K562 (cell line): Measurements from ENCODE around the gene TTC28. TPM values are rescaled to one million over a fixed set of nuclear protein-coding genes. Genes with fewer than 3 reads are reported as not detected.

Source experiments
- ATAC-seq: fragments of 200-7000 bp; cut with Tn5 transposase; 3 replicates; pipeline ENCODE4 v1.9.1; 2020; ENCODE audit warnings: moderate library complexity
- BruUV-seq: library from RNA; stranded (reverse); fragments of 400-500 nt; replicated peaks from 2 replicates; lab custom pipeline; 2021; lab: Mats Ljungman, UMichigan
- CTCF ChIA-PET: fragments of 300-600 bp; formaldehyde crosslinking; extraction: SDS; loops from one replicate; lab custom pipeline; 2021; ENCODE audit warnings: low intra/inter-chr PET ratio; lab: Yijun Ruan, JAX
- POLR2A ChIA-PET: fragments of 300-600, 350-650 bp; sonication (Branson Sonifier 250); formaldehyde crosslinking; extraction: SDS; loops from one replicate; lab custom pipeline; 2021; ENCODE audit warnings: antibody characterized with exemption, inconsistent platforms; lab: Yijun Ruan, JAX
- DNase-seq, 4 experiments: peaks; one replicate each; pipeline versions ENCODE4 v3.0.0 to v3.0.0-alpha.2; 2011 to 2018; ENCODE audit warnings: low spot score in 3 of 4, mixed read lengths in 3 of 4; ENCODE audit errors: extremely low read depth in 1 of 4
- FAIRE-seq: peaks from 2 replicates; lab custom pipeline; 2011; peaks lifted over from hg19 to GRCh38; lab: Jason Lieb, UNC
- H2AFZ ChIP-seq: 2 replicates; pipeline ENCODE4 v1.6.0; 2011; ENCODE audit warnings: low read depth, low read length, control low read depth, inconsistent platforms
- H3K27ac ChIP-seq: fragments of 200-600 bp; 3 replicates; pipeline ENCODE4 v1.8.0; 2011; ENCODE audit warnings: low read depth, mild to moderate bottlenecking, control low read depth, inconsistent platforms, low read length, moderate library complexity, mixed read lengths; ENCODE audit errors: extremely low read depth
- H3K27me3 ChIP-seq, 2 experiments: fragments of 300-600 bp in 1 of 2; 2 replicates in 1 of 2; 3 replicates in 1 of 2; pipeline versions ENCODE4 v1.6.0 to v1.8.0; 2011; ENCODE audit warnings: inconsistent platforms in 2 of 2, low read length in 2 of 2, mild to moderate bottlenecking in 1 of 2, mixed read lengths in 1 of 2, moderate library complexity in 1 of 2; ENCODE audit not compliant: control insufficient read depth in 2 of 2, insufficient read depth in 2 of 2
- H3K36me3 ChIP-seq: fragments of 300-600 bp; 3 replicates; pipeline ENCODE4 v1.8.0; 2011; ENCODE audit warnings: mild to moderate bottlenecking, low read length, inconsistent platforms; ENCODE audit not compliant: control insufficient read depth, insufficient read depth
- H3K4me1 ChIP-seq, 2 experiments: fragments of 200-600 bp in 1 of 2; replicated peaks in 1 of 2; 2 replicates in 1 of 2; 3 replicates in 1 of 2; pipeline versions ENCODE4 v1.5.1 to v1.8.0; 2011; ENCODE audit warnings: inconsistent platforms in 2 of 2, low read length in 2 of 2, mild to moderate bottlenecking in 1 of 2, mixed read lengths in 1 of 2, moderate library complexity in 1 of 2; ENCODE audit not compliant: control insufficient read depth in 2 of 2, insufficient read depth in 2 of 2
- H3K4me2 ChIP-seq: 2 replicates; pipeline ENCODE4 v1.6.1; 2011; ENCODE audit warnings: low read length, control low read depth, inconsistent platforms, mixed read lengths; ENCODE audit not compliant: insufficient read depth
- H3K4me3 ChIP-seq: fragments of 200-600 bp; sonication (generic), shearing (Covaris generic); 2 replicates; pipeline ENCODE4 v1.5.1; 2016; ENCODE audit warnings: control low read depth, inconsistent platforms
- H3K79me2 ChIP-seq: fragments of 200-600 bp; 3 replicates; pipeline ENCODE4 v1.8.0; 2011; ENCODE audit warnings: low read length, inconsistent platforms; ENCODE audit not compliant: control insufficient read depth, insufficient read depth
- H3K9ac ChIP-seq, 2 experiments: 2 replicates each; pipeline versions ENCODE4 v1.6.0 to v1.6.1; 2011; ENCODE audit warnings: low read depth in 2 of 2, low read length in 2 of 2, control low read depth in 1 of 2, inconsistent platforms in 1 of 2, mild to moderate bottlenecking in 1 of 2, mixed read lengths in 1 of 2; ENCODE audit not compliant: insufficient read depth in 1 of 2
- H3K9me1 ChIP-seq: one replicate; pipeline ENCODE4 v1.6.0; 2011; ENCODE audit warnings: inconsistent platforms, mild to moderate bottlenecking, low read length, moderate library complexity; ENCODE audit not compliant: control insufficient read depth, insufficient read depth
- H3K9me3 ChIP-seq: replicated peaks from 2 replicates; pipeline ENCODE4 v1.5.1; 2011; ENCODE audit warnings: low read depth, low read length, inconsistent platforms; ENCODE audit not compliant: control insufficient read depth, insufficient read depth
- H4K20me1 ChIP-seq: replicated peaks from 2 replicates; pipeline ENCODE4 v1.6.1; 2011; ENCODE audit warnings: low read length, inconsistent platforms, mixed read lengths; ENCODE audit not compliant: control insufficient read depth, insufficient read depth
- DLX4 ChIP-seq: fragments of 250-450 bp; sonication (Bioruptor Pico); IDR thresholded peaks from 2 replicates; pipeline ENCODE4 v1.6.1; 2021; ENCODE audit warnings: mild to moderate bottlenecking
- EGR1 ChIP-seq: fragments of 450-650 bp; conservative IDR thresholded peaks from 2 replicates; pipeline ENCODE4 v1.6.1; 2017; ENCODE audit warnings: mild to moderate bottlenecking
- MCM7 ChIP-seq, 2 experiments: fragments of 450-650 bp; IDR thresholded peaks; 2 replicates each; pipeline ENCODE4 v1.6.1; 2016 to 2018
- MTA2 ChIP-seq: fragments of 450-650 bp; IDR thresholded peaks from 2 replicates; pipeline ENCODE4 v1.6.1; 2016; ENCODE audit warnings: low read depth
- NFYB ChIP-seq: IDR thresholded peaks from 2 replicates; pipeline ENCODE4 v1.6.1; 2011; ENCODE audit warnings: mild to moderate bottlenecking, moderate library complexity; ENCODE audit not compliant: insufficient read length; ENCODE audit errors: extremely low read depth
- SNRNP70 ChIP-seq: fragments of 200-400 bp; formaldehyde crosslinking; optimal IDR thresholded peaks from 2 replicates; pipeline ENCODE3; 2017; ENCODE audit warnings: low read depth, low read length
- ZBTB7A ChIP-seq: IDR thresholded peaks from 2 replicates; pipeline ENCODE4 v1.6.1; 2011; ENCODE audit warnings: low read depth, mild to moderate bottlenecking, low read length, moderate library complexity, borderline replicate concordance; ENCODE audit not compliant: control insufficient read depth
- ZNF12 ChIP-seq: sonication (generic); formaldehyde crosslinking; IDR thresholded peaks from 2 replicates; pipeline ENCODE4 v1.4.0; 2020; ENCODE audit warnings: mild to moderate bottlenecking, missing genetic modification reagents
- ZNF511 ChIP-seq: sonication (generic); formaldehyde crosslinking; IDR thresholded peaks from 2 replicates; pipeline ENCODE4 v1.8.0; 2022; ENCODE audit warnings: mild to moderate bottlenecking, missing genetic modification reagents
- WGBS: fragments of 100-300 bp; shearing (Covaris generic); methylation state at CpG from one replicate; pipeline ENCODE4 v1.1.6; 2016; ENCODE audit warnings: low coverage, mixed read lengths; ENCODE audit not compliant: insufficient coverage; ENCODE audit errors: missing lambda C conversion rate; 5-methylcytosine and 5-hydroxymethylcytosine counted together
- in situ Hi-C: fragments of 300-500 bp; cut with MboI; formaldehyde crosslinking; loops from 4 replicates; pipeline ENCODE4 v1.15.0; 2018; ENCODE audit warnings: inconsistent platforms, mixed read lengths
- intact Hi-C: fragments of 100-400 bp; cut with micrococcal nuclease; formaldehyde crosslinking; loops from 2 replicates; pipeline ENCODE4 v1.14.2; 2022
- polyA plus RNA-seq, 8 experiments: library from polyadenylated mRNA; depleted of rRNA in 4 of 8; stranded (reverse) in 5 of 8; unstranded in 3 of 8; fragments of >200 nt; fragmentation: Nextera tagmentation in 2 of 8; fragmentation: Illumina TruSeq in 1 of 8; extraction: Ambion mirVana in 2 of 8; extraction: Trizol in 1 of 8; gene quantifications; 2 replicates each; pipeline versions ENCODE4 v1.2.1 to v1.2.3, GENCODE V29; 2011 to 2014; ENCODE audit warnings: inconsistent platforms in 1 of 8, missing spikeins in 1 of 8
- total RNA-seq, 7 experiments: library from RNA; depleted of rRNA in 6 of 7; stranded (reverse); fragments of >200 nt in 6 of 7; fragmentation: Illumina TruSeq in 2 of 7; extraction: Trizol in 2 of 7; gene quantifications; 2 replicates each; pipeline versions ENCODE4 v1.2.1 to v1.2.3, GENCODE V29; 2011 to 2021; ENCODE audit warnings: low replicate concordance in 1 of 7

Gene TTC28
- total and polyA plus RNA-seq, 9 of the 15 experiments (the other 6 are each of a cell fraction or from before 2014, with no cell fraction given), result 0.22 to 10.7 (median 3.1) TPM

GRCh38 chr22:27992294-27993165 is 687.1 kb downstream of the TTC28 start:
- Histone ChIP-seq H4K20me1 (no peaks in the 10 kb centered on the region), H3K27ac (no peak overlapping the region), H3K27me3 (no peaks in the 10 kb centered on the region), H3K4me1 (peaks cover 2 to 9% of the 10 kb centered on the region in 2 experiments; a peak in 3 of 5 replicates), H3K36me3 (no peaks in the 10 kb centered on the region), H3K79me2 (no peaks in the 10 kb centered on the region), H3K9me3 (no peaks in the 10 kb centered on the region), H3K4me2 (no peak overlapping the region), H2AFZ (no peak overlapping the region), H3K4me3 (no peak overlapping the region), H3K9me1 (no peaks in the 10 kb centered on the region), H3K9ac (no peak overlapping the region; a peak in 1 of 4 replicates)
- intact Hi-C loops, result no loop called here
- in situ Hi-C loops, result no loop called here
- no peak for ATAC-seq
- no peak for FAIRE-seq
- no TSS peak for BruUV-seq
- CTCF ChIA-PET, result no interaction called here
- 69% methylated on average over 16 of the region's 23 CpGs for WGBS
- DNase-seq, result no peak
- POLR2A ChIA-PET, result no interaction called here
- TF ChIP-seq DLX4 (CRISPR knock-in tag) (no peak), NFYB (no peak), MCM7 (IDR thresholded peaks at IDR 0.05) (no peak), ZNF12 (CRISPR knock-in tag) (no peak), MTA2 (no peak), ZBTB7A (no peak), EGR1 (no peak), SNRNP70 (no peak), ZNF511 (CRISPR knock-in tag) (no peak)
